ENCODE results near the gene KMT5B.

- no peak for TF ChIP-seq RAD21 (IDR thresholded peaks at IDR 0.05; ENCODE audit: insufficient read depth, low read depth, low read length)
- no peak for TF ChIP-seq CTCF (IDR thresholded peaks at IDR 0.05 in 2 of 3, conservative IDR thresholded peaks at IDR 0.05 in 1 of 3; ENCODE audit: control insufficient read depth in 2 of 3, extremely low read depth in 1 of 3, insufficient read depth in 1 of 3, low read depth in 3 of 3, low read length in 3 of 3)
- no peak for TF ChIP-seq NR2F1 (conservative IDR thresholded peaks at IDR 0.05)
Observed at GRCh38 chr11:68254421-68254820, 41.3 kb upstream of the KMT5B start.
